ENCODE measurements around the gene PCED1B. TPM values are rescaled to one million over a fixed set of nuclear protein-coding genes. Genes with fewer than 3 reads are reported as not detected.
A peak's percentile ranks its signal among the peaks of the same experiment; 100 is the strongest.

PCED1B gene
- total RNA-seq, 1 experiment from 2014 or later = 0.24 TPM

GRCh38 chr12:47067771-47068431, 11.5 kb upstream of the PCED1B start:
- DNase-seq (ENCODE audit: low read depth) = no peak

- DNase-seq (ENCODE audit: low read depth) = peak; percentile 50
Measured at GRCh38 chr12:47068539-47068938, 10.9 kb upstream of the PCED1B start.

- no peak for DNase-seq (ENCODE audit: low read depth)
Measured at GRCh38 chr12:47070310-47070709, 9.1 kb upstream of the PCED1B start.

GRCh38 chr12:47071241-47071852, 8.1 kb upstream of the PCED1B start:
- DNase-seq (ENCODE audit: low read depth) = no peak

- no peak for DNase-seq (ENCODE audit: low read depth)
Measured at GRCh38 chr12:47073951-47074350, 5.5 kb upstream of the PCED1B start.

- no peak for DNase-seq (ENCODE audit: low read depth)
Measured at GRCh38 chr12:47074757-47075156, 4.7 kb upstream of the PCED1B start.

- no peak for DNase-seq (ENCODE audit: low read depth)
Measured at GRCh38 chr12:47075192-47076084, 4.0 kb upstream of the PCED1B start.

- no peak for DNase-seq (ENCODE audit: low read depth)
Measured at GRCh38 chr12:47077206-47078085, 2.0 kb upstream of the PCED1B start.

GRCh38 chr12:47078086-47078395, 1.4 kb upstream of the PCED1B start:
- no peak for DNase-seq (ENCODE audit: low read depth)

GRCh38 chr12:47078733-47079467, 521 bp upstream of the PCED1B start:
- no peak for DNase-seq (ENCODE audit: low read depth)

- DNase-seq (ENCODE audit: low read depth) = peak; percentile 93
Measured at GRCh38 chr12:47079981-47080724, 732 bp downstream of the PCED1B start.

GRCh38 chr12:47080725-47081502, 1.5 kb downstream of the PCED1B start:
- DNase-seq (ENCODE audit: low read depth) = peak; percentile 79

GRCh38 chr12:47082283-47082682, 2.9 kb downstream of the PCED1B start:
- DNase-seq (ENCODE audit: low read depth) = no peak

GRCh38 chr12:47082796-47083621, 3.6 kb downstream of the PCED1B start:
- peak; percentile 96 for DNase-seq (ENCODE audit: low read depth)

- no peak for DNase-seq (ENCODE audit: low read depth)
Measured at GRCh38 chr12:47084172-47084571, 4.8 kb downstream of the PCED1B start.

GRCh38 chr12:47085815-47086252, 6.4 kb downstream of the PCED1B start:
- peak; percentile 82 for DNase-seq (ENCODE audit: low read depth)

GRCh38 chr12:47087088-47087688, 7.8 kb downstream of the PCED1B start:
- no peak for DNase-seq (ENCODE audit: low read depth)

Data from HT1080 (cell line).